ENCODE measurements around the gene KCNH4.
"Not testable (repeated sequence)": the region's sequence is repeated elsewhere in the genome, so short reads cannot be mapped to it uniquely, and the experiment has no call there.

The KCNH4 gene

GRCh38 chr17:42179335-42179734 lies 1.6 kb downstream of the KCNH4 start:
- no peak for DNase-seq

DNA sequence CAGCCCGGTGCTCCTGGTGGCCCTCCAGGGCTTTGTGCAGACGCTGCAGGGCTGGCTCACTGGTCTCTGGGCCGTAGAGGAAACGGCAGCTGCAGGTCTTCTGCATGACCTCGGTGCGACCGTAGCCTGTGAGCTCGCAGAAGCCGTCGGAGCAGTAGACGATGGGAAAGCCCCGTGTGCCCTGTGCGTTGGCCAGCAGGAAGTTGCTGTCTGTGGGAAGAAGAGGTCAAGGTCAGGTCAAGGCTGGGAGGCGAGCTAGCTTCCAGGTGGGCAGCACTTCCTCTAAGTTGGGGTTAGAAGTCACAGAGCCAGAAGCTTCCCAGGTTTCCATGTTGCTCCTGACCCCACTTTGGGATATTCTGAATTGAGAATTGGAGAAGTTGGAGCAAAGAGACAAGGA lies 2.1 kb downstream of the KCNH4 start:
- DNase-seq: no peak

DNA sequence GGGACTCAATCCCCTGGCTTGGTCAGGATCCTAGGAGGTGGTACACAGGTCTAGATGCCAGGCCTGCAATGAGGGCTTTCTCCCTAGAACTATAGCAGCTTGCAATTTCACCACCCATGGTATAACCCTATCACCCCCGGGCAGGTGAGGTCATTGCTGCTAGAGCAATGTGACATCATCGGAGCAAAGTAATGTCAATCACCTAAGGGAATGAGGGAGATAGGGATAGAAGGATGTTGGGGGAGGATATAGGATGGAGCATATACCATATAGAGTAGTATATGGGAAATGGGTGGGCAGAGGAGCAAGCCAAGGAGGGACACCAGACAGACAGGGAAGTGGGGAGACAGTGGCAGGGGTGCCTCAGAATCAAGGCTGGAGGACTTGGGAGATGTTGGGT lies 3.3 kb downstream of the KCNH4 start:
- DNase-seq: no peak

GRCh38 chr17:42174126-42174783 lies 6.7 kb downstream of the KCNH4 start:
- peak in 29 of 58 donors; percentile 6 to 74 (median 35) for DNase-seq

- peak in 1 of 58 donors; percentile 42 for DNase-seq
These were observed 9.1 kb downstream of the KCNH4 start for GRCh38 chr17:42171831-42172230.

GRCh38 chr17:42169351-42169750 lies 11.6 kb downstream of the KCNH4 start:
- no peak for DNase-seq

DNA sequence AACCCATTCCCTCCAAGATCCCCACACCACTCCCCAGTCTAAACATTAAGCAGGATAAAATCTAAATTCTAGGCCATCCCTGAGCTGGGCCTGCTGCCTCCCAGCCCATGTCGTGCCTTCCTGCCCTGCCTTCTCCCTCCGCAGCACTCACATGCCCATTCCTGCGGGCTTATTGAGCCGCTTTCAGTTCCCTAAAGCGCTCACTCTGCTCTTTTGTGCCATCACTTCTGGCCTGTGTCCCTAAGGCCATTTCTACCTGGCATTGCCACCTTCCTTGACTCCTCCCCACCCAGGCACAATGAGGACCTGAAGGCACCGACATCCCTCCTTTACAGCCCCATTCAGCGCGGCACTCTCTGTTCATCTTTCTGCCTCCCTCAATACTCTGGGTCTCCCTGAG lies 13.1 kb downstream of the KCNH4 start:
- DNase-seq: no peak

DNA sequence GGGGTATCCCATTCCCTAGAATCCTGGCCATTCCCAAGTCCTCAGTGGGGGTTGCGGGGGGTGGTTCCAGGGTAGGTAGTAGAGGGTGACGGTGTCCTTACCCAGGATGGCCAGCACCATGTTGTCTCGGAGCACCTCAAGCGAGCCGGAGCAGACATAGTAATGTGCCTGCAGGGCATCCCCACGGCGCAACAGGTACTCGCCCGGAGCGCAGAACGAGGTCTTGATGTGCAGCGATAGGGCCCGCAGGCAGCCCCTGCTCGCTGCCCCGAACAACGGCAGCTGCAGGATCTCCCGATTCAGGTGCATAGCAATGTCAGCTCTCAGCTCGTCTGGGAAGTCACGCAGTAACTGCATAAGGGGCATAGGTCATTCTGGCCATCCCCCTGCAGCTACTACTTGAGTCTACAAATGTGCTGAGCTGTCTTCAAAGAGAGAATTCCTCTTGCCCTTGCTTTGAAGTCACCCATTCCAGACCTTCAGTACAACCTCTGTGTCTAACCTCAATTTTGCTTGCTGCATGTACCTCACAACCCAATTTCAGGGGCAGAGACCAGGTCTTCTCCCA lies 14.7 kb downstream of the KCNH4 start:
- DNase-seq: no peak

- no peak for DNase-seq
These were observed 15.2 kb downstream of the KCNH4 start for GRCh38 chr17:42165751-42166150.

DNA sequence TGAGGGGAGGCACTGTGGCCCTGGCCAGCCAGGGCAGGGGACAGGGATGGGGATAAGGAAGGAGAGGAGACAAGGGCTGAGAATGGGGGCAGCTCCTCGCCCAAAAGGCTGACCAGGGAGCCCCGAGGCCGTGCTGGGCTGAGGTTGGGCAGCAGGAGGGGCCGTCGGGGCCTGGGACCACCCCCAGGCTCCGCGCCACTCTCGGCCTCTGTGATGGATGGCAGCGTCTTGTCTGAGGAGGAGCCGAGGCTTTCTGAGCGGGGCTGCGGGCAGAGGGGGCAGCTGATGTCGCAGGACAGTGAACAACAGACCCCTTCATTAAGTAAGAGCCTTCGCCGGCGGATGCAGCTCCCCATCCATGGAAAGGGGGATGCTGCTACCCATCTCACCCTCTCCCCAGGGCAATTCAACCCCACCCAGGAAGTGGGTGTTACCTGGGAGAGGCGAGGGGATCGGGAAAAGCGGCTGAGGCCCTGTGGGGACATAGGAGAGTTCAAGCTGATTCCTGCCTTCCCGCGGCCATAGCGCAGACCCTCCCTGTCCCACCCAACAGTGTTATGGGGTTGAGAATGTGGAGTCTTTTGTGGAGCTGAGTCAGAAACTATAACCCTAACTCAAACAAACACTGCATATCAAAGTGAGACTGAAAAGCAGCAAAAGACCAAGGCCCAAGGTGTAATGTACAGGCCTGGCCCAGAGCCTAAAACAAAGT lies 17.1 kb downstream of the KCNH4 start:
- DNase-seq: no peak

DNA sequence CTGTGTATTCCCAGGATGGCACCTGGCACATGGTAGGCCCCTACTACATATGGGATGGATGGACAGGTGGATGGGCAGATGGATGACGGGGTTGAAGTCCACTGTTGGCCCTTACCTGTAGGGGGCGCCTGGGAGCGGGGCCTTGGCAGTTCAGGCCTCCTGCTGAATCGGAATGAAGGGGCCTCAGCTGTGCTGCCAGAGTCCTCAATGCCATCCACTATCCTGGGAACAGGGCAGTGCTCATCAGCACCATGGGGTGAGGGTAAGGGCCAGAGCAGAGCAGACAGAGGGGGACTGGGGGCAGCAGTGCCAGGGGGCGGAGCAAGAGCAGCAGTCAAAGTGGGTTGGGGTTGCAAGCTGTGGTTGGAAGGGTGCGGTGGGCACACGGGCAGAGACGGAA lies 17.8 kb downstream of the KCNH4 start:
- no peak for DNase-seq

DNA sequence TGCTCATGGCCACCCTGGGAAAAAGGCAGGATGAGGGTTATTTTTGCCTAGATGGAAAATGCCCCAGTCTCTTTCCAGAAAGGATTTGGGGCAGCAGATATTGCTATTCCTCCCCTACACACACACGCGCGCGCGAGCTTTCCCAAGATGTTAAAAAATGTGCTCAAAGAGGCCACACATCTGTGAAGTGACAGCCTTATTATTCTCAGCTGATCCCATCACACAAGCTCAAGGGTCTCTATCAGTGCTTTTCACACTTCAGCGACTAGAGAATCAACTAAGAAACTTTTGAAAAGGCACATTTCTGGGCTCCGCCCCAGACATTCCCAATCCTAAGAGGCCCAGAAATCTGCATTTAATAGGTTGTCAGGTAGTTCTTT lies 20.4 kb downstream of the KCNH4 start:
- no peak for DNase-seq

DNA sequence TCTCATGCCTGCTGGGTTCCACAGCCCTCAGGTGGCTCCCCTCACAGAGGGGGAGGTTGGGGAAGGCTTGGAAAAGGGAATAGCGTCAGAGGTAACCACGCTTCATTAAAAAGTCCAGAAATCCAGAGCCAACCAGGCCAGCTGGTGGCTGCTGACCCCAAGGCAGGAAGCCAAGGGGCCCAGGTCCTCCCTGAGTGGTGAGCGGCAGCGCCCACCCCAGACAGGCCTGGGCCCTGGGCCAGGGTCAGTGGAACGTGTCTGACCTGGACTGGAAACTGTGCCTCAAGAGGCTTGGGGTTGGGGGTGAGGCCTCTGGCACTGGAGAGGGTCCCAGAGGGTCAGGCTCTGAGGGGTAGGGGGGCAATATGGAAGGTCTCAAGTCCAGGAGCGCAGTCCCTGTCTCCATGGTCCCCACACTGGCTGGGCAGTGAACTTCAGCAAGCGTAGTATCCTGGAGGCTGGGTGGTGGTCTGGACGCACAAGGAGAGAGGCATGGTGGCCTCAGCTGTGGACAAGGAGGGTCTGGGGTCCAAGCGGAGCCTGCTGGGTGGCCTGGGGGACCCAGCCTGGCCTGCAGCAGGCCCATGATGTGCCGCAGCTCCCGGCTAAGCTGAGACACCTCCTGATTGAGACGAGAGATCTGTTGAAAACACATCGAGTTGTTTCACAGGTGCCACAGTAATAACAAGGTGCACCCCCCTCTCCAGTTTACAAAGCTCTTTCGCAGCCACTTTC lies 21.0 kb downstream of the KCNH4 start:
- no peak for DNase-seq

DNA sequence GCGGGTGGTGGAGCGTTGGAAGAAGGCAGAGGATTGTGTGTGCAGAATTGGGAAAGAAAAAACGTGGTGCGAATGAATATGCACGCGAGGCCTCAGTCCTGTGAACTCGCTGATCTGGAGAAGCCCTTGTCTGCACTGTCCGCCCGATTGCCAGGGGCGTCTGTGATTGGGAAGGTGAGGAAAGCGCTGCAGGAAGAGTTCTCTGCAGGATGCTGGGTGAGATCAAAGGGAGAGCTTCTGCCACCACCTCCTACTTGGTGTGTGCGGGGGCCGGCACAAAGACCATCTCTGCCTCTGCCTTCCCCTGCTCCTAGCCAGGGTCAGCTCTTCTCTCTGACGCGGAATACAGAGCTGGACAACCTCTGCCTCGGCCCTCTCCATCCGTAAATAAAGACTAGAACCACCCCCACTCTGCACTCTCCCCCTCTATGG lies 25.3 kb downstream of the KCNH4 start:
- DNase-seq: no peak

DNA sequence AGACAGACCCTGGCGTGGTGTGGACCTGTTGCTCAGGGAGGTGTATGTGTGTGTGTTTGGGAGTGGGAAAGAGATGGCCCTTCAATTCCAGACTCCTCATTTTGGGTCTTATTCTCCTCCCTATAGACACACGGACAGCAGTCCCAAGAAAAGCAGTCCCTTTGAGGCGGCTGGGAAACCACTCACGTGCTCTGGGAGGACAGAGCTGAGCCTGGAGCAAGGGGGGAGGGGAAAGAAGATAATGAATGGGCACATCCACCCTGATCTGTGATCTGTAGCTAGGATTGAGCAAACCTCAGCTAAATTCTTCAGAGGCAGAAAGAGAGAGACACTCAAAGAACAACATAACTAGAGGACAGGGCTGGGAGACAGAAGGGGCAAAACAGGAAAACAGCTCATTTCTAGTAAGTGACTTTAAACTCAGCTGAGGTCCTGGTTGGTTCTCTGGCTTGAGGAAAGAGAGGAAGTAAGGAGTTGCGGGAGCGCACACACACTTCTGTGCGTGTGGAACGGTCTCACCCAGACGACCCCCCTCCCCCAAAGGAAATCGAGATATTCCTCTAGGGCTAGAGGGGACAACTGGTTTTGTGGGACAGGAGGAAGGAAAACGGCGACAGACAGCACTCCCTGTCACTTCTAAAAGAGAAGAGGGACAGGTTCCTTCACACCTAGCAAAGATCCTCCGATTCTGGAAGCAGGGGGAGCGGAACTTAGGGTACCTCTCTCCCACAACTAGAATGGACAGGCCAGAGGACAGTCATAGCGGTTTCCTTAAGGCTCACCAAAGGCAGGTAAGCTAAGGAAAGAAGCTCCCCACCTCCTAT lies 26.8 kb downstream of the KCNH4 start:
- DNase-seq: no peak

GRCh38 chr17:42146911-42147607 lies 33.9 kb downstream of the KCNH4 start:
- DNase-seq: no peak

DNA sequence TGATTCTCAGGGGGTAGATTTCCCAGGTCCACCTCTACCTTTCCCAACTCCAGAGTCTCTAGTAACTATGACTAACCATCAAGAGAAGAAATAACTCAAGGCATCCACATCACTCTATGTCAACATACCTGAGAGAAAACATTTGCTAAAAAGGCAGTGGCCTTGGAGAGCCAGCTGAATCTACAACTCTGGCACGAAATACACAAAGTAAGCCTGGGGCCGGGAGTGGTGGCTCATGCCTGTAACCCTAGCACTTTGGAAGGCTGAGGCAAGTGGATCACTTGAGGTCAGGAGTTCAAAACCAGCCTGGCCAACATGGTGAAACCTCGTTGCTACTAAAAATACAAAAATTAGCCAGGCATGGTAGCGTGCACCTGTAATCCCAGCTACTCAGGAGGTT lies 37.8 kb downstream of the KCNH4 start:
- DNase-seq: not testable (repeated sequence)

GRCh38 chr17:42142371-42142896 lies 38.5 kb downstream of the KCNH4 start:
- DNase-seq: peak in 18 of 58 donors; percentile 10 to 61 (median 24)

DNA sequence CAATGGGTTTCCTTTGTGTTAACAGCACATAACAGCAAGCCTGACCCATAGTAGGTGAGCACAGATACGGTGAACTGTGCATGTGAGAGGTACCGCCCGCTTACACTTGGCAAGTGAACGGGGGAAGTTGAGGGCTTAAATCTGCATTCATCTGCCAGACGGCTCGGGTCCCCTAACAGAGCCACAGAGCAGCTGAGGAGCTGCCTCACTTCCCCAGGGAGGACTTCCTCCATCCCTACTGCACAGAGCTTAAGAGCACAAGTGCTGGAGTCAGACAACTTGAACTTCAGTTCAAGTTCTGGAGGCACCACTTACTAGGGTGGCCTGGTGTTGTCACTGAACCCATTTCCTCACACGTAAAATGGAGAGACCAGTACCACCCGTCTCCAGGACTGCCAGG lies 39.6 kb downstream of the KCNH4 start:
- DNase-seq: no peak

- DNase-seq: not testable (repeated sequence)
These were observed 40.3 kb downstream of the KCNH4 start for GRCh38 chr17:42140690-42141089.

All from anterior cingulate cortex (tissue), 58 donors.